HepG2 (cell line): ENCODE data around the gene GALNTL6.

Experiments used
- ARNT ChIP-seq: fragments of 450-650 bp; IDR thresholded peaks from 2 replicates; pipeline ENCODE4 v1.6.1; 2017
- FOXC1 ChIP-seq: sonication (generic); formaldehyde crosslinking; IDR thresholded peaks from 2 replicates; pipeline ENCODE4 v1.8.0; 2022; ENCODE audit warnings: mild to moderate bottlenecking, missing genetic modification reagents, borderline replicate concordance
- GTF2F1 ChIP-seq: fragments of 150-350 bp; IDR thresholded peaks from 2 replicates; pipeline ENCODE4 v1.6.1; 2014; ENCODE audit warnings: low read length
- HDAC2 ChIP-seq: sonication (generic); formaldehyde crosslinking; IDR thresholded peaks from 2 replicates; pipeline ENCODE4 v1.4.0; 2020; ENCODE audit warnings: missing genetic modification reagents
- KLF13 ChIP-seq: sonication (generic); formaldehyde crosslinking; IDR thresholded peaks from 2 replicates; pipeline ENCODE4 v1.4.0; 2020; ENCODE audit warnings: mild to moderate bottlenecking, missing genetic modification reagents
- POLR2AphosphoS5 ChIP-seq: IDR thresholded peaks from 2 replicates; pipeline ENCODE4 v1.6.1; 2012; ENCODE audit warnings: low read depth, low read length
- SUZ12 ChIP-seq: fragments of 150-350 bp; IDR thresholded peaks from 2 replicates; pipeline ENCODE4 v1.6.1; 2014; ENCODE audit warnings: low read depth, low read length
- TOE1 ChIP-seq: sonication (generic); formaldehyde crosslinking; IDR thresholded peaks from 2 replicates; pipeline ENCODE4 v1.4.0; 2020; ENCODE audit warnings: mild to moderate bottlenecking, missing genetic modification reagents
- ZBTB21 ChIP-seq: sonication (generic); formaldehyde crosslinking; IDR thresholded peaks from 2 replicates; pipeline ENCODE4 v1.4.0; 2020; ENCODE audit warnings: missing genetic modification reagents
- TF ChIP-seq, protein P1 (sequence below): sonication (generic); formaldehyde crosslinking; IDR thresholded peaks from 2 replicates; pipeline ENCODE4 v1.5.0; 2020; ENCODE audit warnings: mild to moderate bottlenecking, missing genetic modification reagents, moderate library complexity
- TF ChIP-seq, protein P2 (sequence below): sonication (generic); formaldehyde crosslinking; IDR thresholded peaks from 2 replicates; pipeline ENCODE4 v1.5.1; 2020; ENCODE audit warnings: mild to moderate bottlenecking, missing genetic modification reagents, moderate library complexity

DNA sequence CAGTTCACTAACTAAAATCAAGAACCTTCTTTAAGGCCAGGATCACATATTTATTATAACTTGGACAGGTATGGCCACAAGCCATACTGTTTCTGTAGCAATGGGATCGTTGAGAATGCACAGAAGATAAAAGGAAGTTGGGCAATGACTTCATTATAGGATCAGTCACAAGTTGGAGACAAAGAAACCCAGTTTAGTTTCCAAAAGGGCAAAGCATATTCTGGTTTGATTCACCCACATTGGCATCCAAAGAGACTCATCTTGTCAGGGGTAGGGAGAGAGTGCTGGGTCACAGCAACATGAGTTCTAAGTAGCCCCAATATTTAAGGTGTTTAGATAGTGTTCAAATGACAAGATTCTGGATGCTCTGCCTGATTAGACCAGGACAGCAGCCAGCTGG is 1038.3 kb downstream of the GALNTL6 start:
- TF ChIP-seq KLF13 (CRISPR knock-in tag): no peak
- no peak for TF ChIP-seq FOXC1 (CRISPR knock-in tag)
- TF ChIP-seq, protein P1, sequence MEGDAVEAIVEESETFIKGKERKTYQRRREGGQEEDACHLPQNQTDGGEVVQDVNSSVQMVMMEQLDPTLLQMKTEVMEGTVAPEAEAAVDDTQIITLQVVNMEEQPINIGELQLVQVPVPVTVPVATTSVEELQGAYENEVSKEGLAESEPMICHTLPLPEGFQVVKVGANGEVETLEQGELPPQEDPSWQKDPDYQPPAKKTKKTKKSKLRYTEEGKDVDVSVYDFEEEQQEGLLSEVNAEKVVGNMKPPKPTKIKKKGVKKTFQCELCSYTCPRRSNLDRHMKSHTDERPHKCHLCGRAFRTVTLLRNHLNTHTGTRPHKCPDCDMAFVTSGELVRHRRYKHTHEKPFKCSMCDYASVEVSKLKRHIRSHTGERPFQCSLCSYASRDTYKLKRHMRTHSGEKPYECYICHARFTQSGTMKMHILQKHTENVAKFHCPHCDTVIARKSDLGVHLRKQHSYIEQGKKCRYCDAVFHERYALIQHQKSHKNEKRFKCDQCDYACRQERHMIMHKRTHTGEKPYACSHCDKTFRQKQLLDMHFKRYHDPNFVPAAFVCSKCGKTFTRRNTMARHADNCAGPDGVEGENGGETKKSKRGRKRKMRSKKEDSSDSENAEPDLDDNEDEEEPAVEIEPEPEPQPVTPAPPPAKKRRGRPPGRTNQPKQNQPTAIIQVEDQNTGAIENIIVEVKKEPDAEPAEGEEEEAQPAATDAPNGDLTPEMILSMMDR (CRISPR knock-in tag): no peak
- TF ChIP-seq ZBTB21: no peak
- no peak for TF ChIP-seq POLR2AphosphoS5
- TF ChIP-seq, protein P2, sequence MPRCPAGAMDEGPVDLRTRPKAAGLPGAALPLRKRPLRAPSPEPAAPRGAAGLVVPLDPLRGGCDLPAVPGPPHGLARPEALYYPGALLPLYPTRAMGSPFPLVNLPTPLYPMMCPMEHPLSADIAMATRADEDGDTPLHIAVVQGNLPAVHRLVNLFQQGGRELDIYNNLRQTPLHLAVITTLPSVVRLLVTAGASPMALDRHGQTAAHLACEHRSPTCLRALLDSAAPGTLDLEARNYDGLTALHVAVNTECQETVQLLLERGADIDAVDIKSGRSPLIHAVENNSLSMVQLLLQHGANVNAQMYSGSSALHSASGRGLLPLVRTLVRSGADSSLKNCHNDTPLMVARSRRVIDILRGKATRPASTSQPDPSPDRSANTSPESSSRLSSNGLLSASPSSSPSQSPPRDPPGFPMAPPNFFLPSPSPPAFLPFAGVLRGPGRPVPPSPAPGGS (CRISPR knock-in tag): no peak
- no peak for TF ChIP-seq HDAC2
- TF ChIP-seq SUZ12: no peak
- TF ChIP-seq ARNT: no peak
- TF ChIP-seq GTF2F1: no peak
- TF ChIP-seq TOE1: no peak
